IMR-90 (cell line): Measurements from ENCODE around the gene COLGALT1. TPM values are rescaled to one million over a fixed set of nuclear protein-coding genes. Genes with fewer than 3 reads are reported as not detected.

Experiments
- ATAC-seq: fragments of 200-7000 bp; cut with Tn5 transposase; 2 replicates; pipeline ENCODE4 v1.9.1; 2020; ENCODE audit warnings: low read depth, mild to moderate bottlenecking, moderate library complexity
- BruUV-seq: library from RNA; stranded (reverse); fragments of 400-500 nt; replicated peaks from 2 replicates; lab custom pipeline; 2021; lab: Mats Ljungman, UMichigan
- CTCF ChIA-PET: fragments of 300-600 bp; formaldehyde crosslinking; extraction: SDS; loops from one replicate; lab custom pipeline; 2021; ENCODE audit warnings: antibody characterized with exemption; lab: Yijun Ruan, JAX
- POLR2A ChIA-PET: fragments of 300-600 bp; sonication (Branson Sonifier 250); formaldehyde crosslinking; loops from one replicate; lab custom pipeline; 2022; ENCODE audit warnings: antibody characterized with exemption; ENCODE audit not compliant: unreplicated experiment; lab: Charles Lee
- DNase-seq: peaks from one replicate; pipeline ENCODE4 v3.0.0; 2013
- H2AFZ ChIP-seq: replicated peaks from 2 replicates; pipeline ENCODE3; 2013; ENCODE audit warnings: low read length, mild to moderate bottlenecking; ENCODE audit not compliant: poor library complexity
- H2AK5ac ChIP-seq: 2 replicates; pipeline ENCODE4 v1.6.1; 2013; ENCODE audit warnings: low read depth, low read length, inconsistent platforms
- H2AK9ac ChIP-seq: replicated peaks from 2 replicates; pipeline ENCODE3; 2013; ENCODE audit warnings: mild to moderate bottlenecking, low read depth, low read length, moderate library complexity; ENCODE audit not compliant: poor library complexity
- H2BK120ac ChIP-seq: 2 replicates; pipeline ENCODE4 v1.6.1; 2013; ENCODE audit warnings: low read depth, low read length, inconsistent platforms
- H2BK15ac ChIP-seq: 3 replicates; pipeline ENCODE4 v1.6.1; 2013; ENCODE audit warnings: low read depth, low read length, inconsistent platforms
- H2BK20ac ChIP-seq: 2 replicates; pipeline ENCODE4 v1.6.1; 2013; ENCODE audit warnings: low read depth, mild to moderate bottlenecking, inconsistent platforms, low read length, moderate library complexity
- H2BK5ac ChIP-seq: 2 replicates; pipeline ENCODE4 v1.6.1; 2013; ENCODE audit warnings: mild to moderate bottlenecking, low read depth, low read length, inconsistent platforms; ENCODE audit not compliant: poor library complexity, severe bottlenecking
- H3K14ac ChIP-seq: replicated peaks from 2 replicates; pipeline ENCODE4 v1.6.1; 2013; ENCODE audit warnings: low read depth, low read length, inconsistent platforms
- H3K18ac ChIP-seq: 2 replicates; pipeline ENCODE4 v1.6.1; 2013; ENCODE audit warnings: low read depth, low read length, control low read depth
- H3K23ac ChIP-seq: 2 replicates; pipeline ENCODE4 v1.6.1; 2013; ENCODE audit warnings: low read depth, low read length, inconsistent platforms
- H3K27ac ChIP-seq: 2 replicates; pipeline ENCODE4 v1.5.1; 2013; ENCODE audit warnings: mild to moderate bottlenecking, control low read depth, low read length; ENCODE audit not compliant: insufficient read depth
- H3K27me3 ChIP-seq: 2 replicates; pipeline ENCODE4 v1.6.1; 2013; ENCODE audit warnings: low read length; ENCODE audit not compliant: control insufficient read depth, insufficient read depth
- H3K36me3 ChIP-seq: 2 replicates; pipeline ENCODE4 v1.6.1; 2013; ENCODE audit warnings: low read length, mixed read lengths; ENCODE audit not compliant: control insufficient read depth, insufficient read depth
- H3K4ac ChIP-seq: 2 replicates; pipeline ENCODE4 v1.6.1; 2013; ENCODE audit warnings: low read depth, low read length, inconsistent platforms
- H3K4me1 ChIP-seq: 2 replicates; pipeline ENCODE4 v1.6.1; 2013; ENCODE audit warnings: low read length, mixed read lengths; ENCODE audit not compliant: control insufficient read depth, insufficient read depth
- H3K4me2 ChIP-seq: 2 replicates; pipeline ENCODE4 v1.6.1; 2013; ENCODE audit warnings: low read depth, mild to moderate bottlenecking, control low read depth, low read length, moderate library complexity
- H3K4me3 ChIP-seq: 2 replicates; pipeline ENCODE4 v1.5.1; 2013; ENCODE audit warnings: low read depth, mild to moderate bottlenecking, control low read depth, low read length, moderate library complexity; ENCODE audit not compliant: insufficient read depth
- H3K56ac ChIP-seq: 2 replicates; pipeline ENCODE4 v1.6.1; 2013; ENCODE audit warnings: low read length, inconsistent platforms; ENCODE audit not compliant: insufficient read depth; ENCODE audit errors: extremely low read depth
- H3K79me1 ChIP-seq, 2 experiments: 2 replicates each; pipeline ENCODE4 v1.6.1; 2013; ENCODE audit warnings: low read length in 2 of 2, inconsistent platforms in 1 of 2, low read depth in 1 of 2
- H3K9ac ChIP-seq: 2 replicates; pipeline ENCODE4 v1.6.1; 2013; ENCODE audit warnings: low read depth, low read length, control low read depth
- H3K9me1 ChIP-seq: 2 replicates; pipeline ENCODE4 v1.6.1; 2013; ENCODE audit warnings: low read length, inconsistent platforms; ENCODE audit not compliant: insufficient read depth
- H3K9me3 ChIP-seq: 2 replicates; pipeline ENCODE4 v1.6.1; 2013; ENCODE audit warnings: low read length; ENCODE audit not compliant: control insufficient read depth, insufficient read depth
- H4K20me1 ChIP-seq: 2 replicates; pipeline ENCODE4 v1.6.1; 2013; ENCODE audit warnings: low read length, inconsistent platforms; ENCODE audit not compliant: insufficient read depth
- H4K5ac ChIP-seq: 2 replicates; pipeline ENCODE4 v1.6.1; 2013; ENCODE audit warnings: mild to moderate bottlenecking, low read depth, low read length, control low read depth
- H4K8ac ChIP-seq, 2 experiments: 2 replicates each; pipeline ENCODE4 v1.6.1; 2013; ENCODE audit warnings: low read depth in 2 of 2, low read length in 2 of 2, control low read depth in 1 of 2, inconsistent platforms in 1 of 2
- H4K91ac ChIP-seq: 2 replicates; pipeline ENCODE4 v1.6.1; 2013; ENCODE audit warnings: low read depth, low read length, inconsistent platforms; ENCODE audit not compliant: insufficient read depth
- BHLHE40 ChIP-seq: fragments of 150-350 bp; IDR thresholded peaks from 2 replicates; pipeline ENCODE4 v1.6.1; 2016; ENCODE audit warnings: mild to moderate bottlenecking, low read depth, low read length
- CEBPB ChIP-seq: IDR thresholded peaks from 2 replicates; pipeline ENCODE4 v1.6.1; 2012; ENCODE audit warnings: low read depth, low read length, improper control_type of control experiment
- CHD1 ChIP-seq: IDR thresholded peaks from 2 replicates; pipeline ENCODE4 v1.6.1; 2012; ENCODE audit warnings: low read depth, low read length, improper control_type of control experiment
- FOS ChIP-seq: fragments of 150-350 bp; IDR thresholded peaks from 2 replicates; pipeline ENCODE4 v1.6.1; 2016; ENCODE audit warnings: low read depth, low read length
- MAFK ChIP-seq: IDR thresholded peaks from 2 replicates; pipeline ENCODE4 v1.6.1; 2012; ENCODE audit warnings: low read depth, low read length, improper control_type of control experiment
- MXI1 ChIP-seq: IDR thresholded peaks from 2 replicates; pipeline ENCODE4 v1.6.1; 2012; ENCODE audit warnings: low read depth, mild to moderate bottlenecking, low read length, moderate library complexity, borderline replicate concordance
- NFE2L2 ChIP-seq: fragments of 150-350 bp; IDR thresholded peaks from 2 replicates; pipeline ENCODE4 v1.6.1; 2016; ENCODE audit warnings: low read depth, mild to moderate bottlenecking, low read length
- POLR2A ChIP-seq: IDR thresholded peaks from 2 replicates; pipeline ENCODE4 v1.6.1; 2012; ENCODE audit warnings: mild to moderate bottlenecking, low read depth, low read length
- RAD21 ChIP-seq: IDR thresholded peaks from 2 replicates; pipeline ENCODE4 v1.6.1; 2012; ENCODE audit warnings: low read length, improper control_type of control experiment
- RCOR1 ChIP-seq: IDR thresholded peaks from 2 replicates; pipeline ENCODE4 v1.6.1; 2012; ENCODE audit warnings: mild to moderate bottlenecking, low read length, improper control_type of control experiment; ENCODE audit not compliant: insufficient replicate concordance
- RFX5 ChIP-seq: IDR thresholded peaks from 2 replicates; pipeline ENCODE4 v1.8.0; 2012; ENCODE audit warnings: low read depth, mild to moderate bottlenecking, low read length, moderate library complexity
- WGBS, 2 experiments: methylation state at CpG; one replicate each; pipeline versions ENCODE4 v1.1.5 to v1.1.7; 2013; ENCODE audit warnings: missing lambda C conversion rate in 2 of 2; ENCODE audit not compliant: insufficient read length in 1 of 2; ENCODE audit errors: extremely low coverage in 2 of 2; 5-methylcytosine and 5-hydroxymethylcytosine counted together
- dilution Hi-C: fragments of 300-500 bp; cut with HindIII; formaldehyde crosslinking; loops from one replicate; pipeline ENCODE4 v1.14.3; 2018; ENCODE audit warnings: low sequenced_read_pairs; ENCODE audit not compliant: unreplicated experiment
- in situ Hi-C: fragments of 300-500 bp; cut with MboI; formaldehyde crosslinking; loops from 3 replicates; pipeline ENCODE4 v1.14.3; 2019; ENCODE audit warnings: low sequenced_read_pairs, inconsistent platforms, mixed read lengths
- intact Hi-C: fragments of 100-400 bp; cut with micrococcal nuclease; formaldehyde crosslinking; loops from 2 replicates; pipeline ENCODE4 v1.10.0; 2022
- polyA plus RNA-seq, 3 experiments: library from polyadenylated mRNA; depleted of rRNA; stranded (reverse); fragments of >200 nt; gene quantifications; 2 replicates each; pipeline ENCODE4 v1.2.3, GENCODE V29; 2012; ENCODE audit warnings: low replicate concordance in 1 of 3
- total RNA-seq: library from RNA; depleted of rRNA; stranded (reverse); fragments of >200 nt; gene quantifications from 2 replicates; pipeline ENCODE4 v1.2.3, GENCODE V29; 2012
- TF ChIP-seq, protein P1 (sequence below): conservative IDR thresholded peaks from 2 replicates; pipeline ENCODE4 v1.5.1; 2012; ENCODE audit warnings: mild to moderate bottlenecking, low read depth, low read length, improper control_type of control experiment
- TF ChIP-seq, protein P2 (sequence below): fragments of 150-350 bp; IDR thresholded peaks from 2 replicates; pipeline ENCODE4 v1.6.1; 2016; ENCODE audit warnings: low read depth, mild to moderate bottlenecking, low read length, moderate library complexity, borderline replicate concordance

COLGALT1 gene
- total and polyA plus RNA-seq, 2 of the 4 experiments (the other 2 are of a cell fraction) = 77.1 to 117 TPM

DNA sequence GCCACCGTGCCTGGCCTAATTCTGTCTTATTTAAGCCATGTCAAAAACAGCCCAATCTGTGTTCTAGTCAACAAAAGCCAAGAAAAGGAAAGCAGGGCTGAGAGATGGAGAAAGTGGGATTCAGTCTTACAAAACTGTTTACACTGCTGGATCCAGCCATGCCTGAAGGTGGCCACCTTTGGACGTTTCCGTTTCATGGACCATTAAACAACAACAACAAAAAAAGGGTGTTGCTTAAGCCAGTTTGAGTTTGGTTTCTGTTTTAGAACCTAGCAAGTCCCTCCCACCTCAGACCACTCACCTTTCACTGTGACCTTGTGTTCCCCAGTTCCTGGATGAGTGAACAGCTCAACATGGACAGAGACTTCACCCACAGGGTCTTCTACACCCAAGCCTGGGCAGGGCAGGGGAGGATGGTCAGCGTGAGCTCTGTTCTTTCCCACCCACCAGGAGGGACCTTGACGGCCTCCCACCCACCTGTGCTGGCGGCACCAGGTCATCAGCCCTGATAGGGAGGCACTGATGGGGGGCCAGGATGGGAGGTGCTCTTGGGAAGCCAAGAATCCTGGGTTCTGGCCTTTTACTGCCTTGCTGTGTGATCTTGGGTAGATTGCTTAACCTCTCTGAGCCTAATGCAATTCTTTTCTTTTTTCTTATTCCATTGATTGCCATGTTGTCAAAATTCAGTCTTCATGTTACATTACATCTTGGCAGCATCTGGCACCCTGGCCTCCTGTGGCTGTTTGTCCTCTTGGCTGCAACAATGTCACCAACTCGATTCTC, 56.2 kb downstream of the COLGALT1 start:
- no peak for TF ChIP-seq CEBPB
- TF ChIP-seq, protein P1, sequence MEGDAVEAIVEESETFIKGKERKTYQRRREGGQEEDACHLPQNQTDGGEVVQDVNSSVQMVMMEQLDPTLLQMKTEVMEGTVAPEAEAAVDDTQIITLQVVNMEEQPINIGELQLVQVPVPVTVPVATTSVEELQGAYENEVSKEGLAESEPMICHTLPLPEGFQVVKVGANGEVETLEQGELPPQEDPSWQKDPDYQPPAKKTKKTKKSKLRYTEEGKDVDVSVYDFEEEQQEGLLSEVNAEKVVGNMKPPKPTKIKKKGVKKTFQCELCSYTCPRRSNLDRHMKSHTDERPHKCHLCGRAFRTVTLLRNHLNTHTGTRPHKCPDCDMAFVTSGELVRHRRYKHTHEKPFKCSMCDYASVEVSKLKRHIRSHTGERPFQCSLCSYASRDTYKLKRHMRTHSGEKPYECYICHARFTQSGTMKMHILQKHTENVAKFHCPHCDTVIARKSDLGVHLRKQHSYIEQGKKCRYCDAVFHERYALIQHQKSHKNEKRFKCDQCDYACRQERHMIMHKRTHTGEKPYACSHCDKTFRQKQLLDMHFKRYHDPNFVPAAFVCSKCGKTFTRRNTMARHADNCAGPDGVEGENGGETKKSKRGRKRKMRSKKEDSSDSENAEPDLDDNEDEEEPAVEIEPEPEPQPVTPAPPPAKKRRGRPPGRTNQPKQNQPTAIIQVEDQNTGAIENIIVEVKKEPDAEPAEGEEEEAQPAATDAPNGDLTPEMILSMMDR = no peak
- TF ChIP-seq, protein P2, sequence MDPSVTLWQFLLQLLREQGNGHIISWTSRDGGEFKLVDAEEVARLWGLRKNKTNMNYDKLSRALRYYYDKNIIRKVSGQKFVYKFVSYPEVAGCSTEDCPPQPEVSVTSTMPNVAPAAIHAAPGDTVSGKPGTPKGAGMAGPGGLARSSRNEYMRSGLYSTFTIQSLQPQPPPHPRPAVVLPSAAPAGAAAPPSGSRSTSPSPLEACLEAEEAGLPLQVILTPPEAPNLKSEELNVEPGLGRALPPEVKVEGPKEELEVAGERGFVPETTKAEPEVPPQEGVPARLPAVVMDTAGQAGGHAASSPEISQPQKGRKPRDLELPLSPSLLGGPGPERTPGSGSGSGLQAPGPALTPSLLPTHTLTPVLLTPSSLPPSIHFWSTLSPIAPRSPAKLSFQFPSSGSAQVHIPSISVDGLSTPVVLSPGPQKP = no peak
- no peak for TF ChIP-seq RFX5
- TF ChIP-seq NFE2L2 = no peak
- no peak for TF ChIP-seq MAFK
- no peak for TF ChIP-seq RCOR1
- no peak for TF ChIP-seq MXI1
- TF ChIP-seq FOS = no peak
- TF ChIP-seq RAD21 = no peak
- TF ChIP-seq POLR2A = no peak
- TF ChIP-seq BHLHE40 = no peak
- no peak for TF ChIP-seq CHD1

More for the DNA sequence above, 56.2 kb downstream of the COLGALT1 start:
- Histone ChIP-seq H2AK5ac (no peak overlapping the region), H2BK20ac (no peak overlapping the region), H2BK15ac (no peak overlapping the region), H3K9me1 (no peaks in the 10 kb centered on the region; the same call in 1 of the 2 replicates), H3K56ac (no peak overlapping the region), H3K36me3 (no peaks in the 10 kb centered on the region), H3K9me3 (no peaks in the 10 kb centered on the region), H3K27ac (no peak overlapping the region), H4K5ac (no peak overlapping the region), H3K4me2 (no peak overlapping the region), H4K20me1 (no peaks in the 10 kb centered on the region), H3K9ac (no peak overlapping the region), H2BK120ac (no peak overlapping the region), H3K79me1 (no peaks in the 10 kb centered on the region), H3K18ac (no peak overlapping the region), H3K27me3 (peaks cover 2% of the 10 kb centered on the region), H3K23ac (no peak overlapping the region), H3K4me3 (no peak overlapping the region), H2AFZ (no peak overlapping the region), H3K4me1 (no peaks in the 10 kb centered on the region), H4K91ac (no peak overlapping the region), H2BK5ac (no peak overlapping the region), H4K8ac (no peak overlapping the region), H3K4ac (no peak overlapping the region), H3K14ac (no peak overlapping the region), H2AK9ac (no peak overlapping the region)
- ChIA-PET POLR2A (no interaction called here), CTCF (interaction anchor here (0.6 kb wide), 1 partner anchor 25 kb away, joined by 7 read pairs; no protein-coding TSS in a partner anchor)
- 33% methylated on average over 1 of the region's 7 CpGs; no CpG with 5 or more reads in 1 of the 2 experiments for WGBS, 2 experiments
- no TSS peak for BruUV-seq
- no peak for DNase-seq
- dilution Hi-C loops = no loop called here
- ATAC-seq = no peak
- intact Hi-C loops = no loop called here
- in situ Hi-C loops = no loop called here
